NCI-H446 (cell line): ENCODE results near the gene CEP57L1.
"Not testable (repeated sequence)": the region's sequence is repeated elsewhere in the genome, so short reads cannot be mapped to it uniquely, and the experiment has no call there.

Source experiments
- DNase-seq, 2 experiments: peaks; one replicate each; lab custom pipeline; 2025; lab: John Stamatoyannopoulos, UW

CEP57L1 gene

DNA sequence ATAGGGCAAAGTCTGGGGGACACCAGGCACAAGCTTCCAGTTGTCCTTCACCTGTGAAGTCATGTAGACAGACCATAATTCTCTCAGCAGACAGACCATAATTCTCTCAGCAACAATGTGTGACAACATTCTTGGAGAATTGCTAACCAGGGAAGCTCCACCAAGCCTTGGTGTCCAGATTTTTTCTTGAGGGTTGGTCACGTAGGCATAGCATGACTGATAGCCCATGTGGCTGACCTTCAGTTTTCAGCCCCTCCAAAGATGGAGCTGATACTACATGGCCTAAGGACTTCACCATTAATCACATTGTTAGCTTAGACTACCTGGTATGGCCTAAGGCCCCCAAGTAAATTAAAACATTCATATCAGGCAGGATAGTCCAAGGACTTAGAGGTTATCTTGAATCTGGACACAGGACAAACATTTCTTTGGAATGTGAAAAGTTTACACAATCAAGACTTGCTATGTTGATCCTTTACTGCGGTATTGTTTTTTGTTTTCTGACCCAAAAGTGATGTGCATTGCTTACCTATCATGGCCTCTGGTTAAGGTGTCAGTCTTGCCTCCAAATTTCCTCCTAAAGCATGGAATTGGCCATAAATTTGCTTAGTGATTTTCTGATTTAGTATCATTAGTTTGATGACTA lies 76.9 kb downstream of the CEP57L1 start:
- DNase-seq: no peak

- no peak for DNase-seq
These were observed 79.6 kb downstream of the CEP57L1 start for GRCh38 chr6:109174916-109175315.

DNA sequence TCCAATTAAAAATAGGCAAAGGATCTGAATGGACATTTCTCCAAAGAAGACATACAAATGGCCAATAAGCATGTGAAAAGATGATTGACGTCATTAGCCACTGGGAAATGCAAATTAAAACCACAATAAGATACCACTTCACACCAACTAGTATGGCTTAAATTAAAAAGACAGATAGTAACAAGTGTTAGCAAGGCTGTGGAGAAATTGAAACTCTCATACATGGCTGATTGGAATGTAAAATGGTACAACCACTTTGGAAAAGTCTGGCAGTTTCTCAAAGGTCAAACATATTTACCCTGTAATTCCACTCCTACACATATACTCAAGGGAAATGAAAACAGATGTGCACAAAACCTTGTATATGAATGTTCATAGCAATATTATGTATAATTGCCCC lies 83.6 kb downstream of the CEP57L1 start:
- DNase-seq: no peak

- DNase-seq: no peak
These were observed 84.2 kb downstream of the CEP57L1 start for GRCh38 chr6:109179507-109179906.

DNA sequence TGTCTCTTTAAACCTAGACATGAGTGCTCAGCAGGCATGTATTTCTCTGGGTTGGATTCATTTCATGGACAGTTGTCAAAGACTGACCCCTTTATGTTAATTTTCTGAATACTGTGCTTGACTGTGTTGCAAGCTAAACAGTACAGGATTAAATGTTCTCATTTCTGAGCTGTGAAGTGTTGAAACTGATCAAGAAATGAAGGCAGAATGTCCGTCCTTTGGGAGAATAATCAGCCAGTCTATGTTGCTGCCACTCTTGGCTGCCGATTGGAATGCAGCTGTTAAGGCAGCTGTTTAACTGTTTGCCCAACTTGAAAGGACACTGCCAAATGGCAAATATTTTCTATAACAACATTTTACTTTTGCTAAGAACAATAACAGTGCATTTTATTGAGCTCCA lies 87.3 kb downstream of the CEP57L1 start:
- no peak for DNase-seq

DNA sequence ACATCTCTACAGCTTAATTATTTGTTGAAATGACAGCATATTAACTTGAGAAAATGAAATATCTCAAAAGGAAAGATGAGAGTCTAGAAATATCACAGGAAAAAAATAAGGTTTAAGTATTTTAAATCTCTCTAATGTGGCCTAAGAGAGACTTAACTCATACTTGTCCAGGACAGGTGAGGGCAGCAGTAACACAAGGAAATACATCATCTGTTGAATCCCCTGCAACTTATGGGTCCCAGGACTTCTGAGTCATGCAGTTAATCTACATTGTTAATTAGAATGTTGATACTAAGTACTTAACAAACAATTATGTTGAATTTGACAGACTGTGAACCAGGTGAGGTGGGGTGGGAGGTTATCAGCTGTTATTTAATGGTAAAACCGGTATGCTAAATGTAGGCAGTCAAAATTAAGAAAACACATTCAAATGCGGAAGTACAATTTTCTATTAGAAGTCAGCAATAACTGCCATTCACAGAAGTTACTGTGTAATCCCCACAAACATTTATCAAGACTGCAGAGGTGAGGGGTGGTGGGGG lies 87.9 kb downstream of the CEP57L1 start:
- no peak for DNase-seq

GRCh38 chr6:109184638-109185037 lies 89.3 kb downstream of the CEP57L1 start:
- no peak for DNase-seq

GRCh38 chr6:109186012-109186411 lies 90.7 kb downstream of the CEP57L1 start:
- DNase-seq: no peak

DNA sequence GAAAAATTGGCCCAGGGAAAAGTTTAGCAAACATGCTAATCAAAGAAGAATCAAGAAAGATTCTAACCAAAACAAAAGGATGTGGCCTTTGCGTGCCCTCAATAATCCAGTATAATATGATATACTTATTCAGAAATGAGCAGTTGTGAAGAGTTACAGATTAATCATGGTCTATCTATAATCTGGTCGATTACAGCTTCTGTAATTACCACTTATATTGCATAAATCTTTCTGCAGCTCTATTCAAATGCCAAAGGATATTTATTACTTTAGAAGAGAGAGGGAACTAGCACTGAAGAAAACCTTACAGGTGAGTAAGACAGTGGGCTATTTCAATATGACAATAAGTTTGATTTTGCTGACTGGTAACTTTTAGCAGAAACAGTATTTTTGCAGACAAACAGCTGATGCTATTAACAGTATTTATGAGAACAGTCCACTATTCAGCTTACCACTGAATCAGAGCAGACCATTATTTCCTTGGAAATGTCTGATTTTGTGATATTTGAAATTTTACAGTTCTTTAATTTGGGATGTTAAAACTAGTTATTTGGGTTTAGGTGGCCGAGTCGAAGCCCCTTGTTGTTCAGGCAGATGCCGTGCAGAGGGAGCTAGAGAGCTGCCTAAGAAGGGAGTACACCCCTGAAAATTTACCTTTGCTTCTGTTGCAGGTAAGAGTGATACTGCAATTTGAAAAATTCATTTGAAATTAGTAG lies 92.2 kb downstream of the CEP57L1 start:
- peak; percentile 4 to 13 for DNase-seq

DNA sequence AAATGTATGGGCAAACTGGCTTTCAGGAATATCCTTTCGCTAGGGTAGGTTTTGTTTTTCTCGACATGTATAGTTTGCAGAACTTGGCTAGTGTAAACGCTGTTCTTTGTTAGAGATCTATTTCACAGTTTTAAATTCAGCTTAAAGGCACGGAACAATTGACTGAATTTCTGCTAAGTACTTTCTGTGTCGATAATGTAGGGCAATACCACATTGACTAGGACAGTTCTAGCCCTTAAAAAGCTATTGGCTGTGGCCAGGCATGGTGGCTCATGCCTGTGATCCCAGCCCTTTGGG lies 92.8 kb downstream of the CEP57L1 start:
- no peak for DNase-seq

- not testable (repeated sequence) for DNase-seq
These were observed 96.1 kb downstream of the CEP57L1 start for GRCh38 chr6:109191368-109191767.

DNA sequence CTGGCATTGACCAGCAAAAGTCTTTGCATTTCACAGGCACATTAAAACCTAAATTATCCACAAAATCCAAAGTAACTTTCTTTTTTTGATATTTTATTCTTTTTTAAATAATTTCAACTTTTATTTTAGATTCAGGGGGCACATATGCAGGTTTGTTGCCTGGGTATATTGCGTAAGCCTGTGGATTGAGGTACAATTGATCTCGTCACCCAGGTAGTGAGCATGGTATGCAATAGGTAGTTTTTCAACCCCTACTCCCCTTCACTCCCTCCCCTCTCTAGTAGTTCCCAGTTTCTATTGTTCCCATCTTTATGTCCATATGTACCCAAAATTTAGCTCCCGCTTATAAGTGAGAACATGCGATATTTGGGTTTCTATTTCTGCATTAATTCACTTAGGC lies 97.6 kb downstream of the CEP57L1 start:
- DNase-seq: no peak

GRCh38 chr6:109194880-109195279 lies 99.6 kb downstream of the CEP57L1 start:
- DNase-seq: no peak

DNA sequence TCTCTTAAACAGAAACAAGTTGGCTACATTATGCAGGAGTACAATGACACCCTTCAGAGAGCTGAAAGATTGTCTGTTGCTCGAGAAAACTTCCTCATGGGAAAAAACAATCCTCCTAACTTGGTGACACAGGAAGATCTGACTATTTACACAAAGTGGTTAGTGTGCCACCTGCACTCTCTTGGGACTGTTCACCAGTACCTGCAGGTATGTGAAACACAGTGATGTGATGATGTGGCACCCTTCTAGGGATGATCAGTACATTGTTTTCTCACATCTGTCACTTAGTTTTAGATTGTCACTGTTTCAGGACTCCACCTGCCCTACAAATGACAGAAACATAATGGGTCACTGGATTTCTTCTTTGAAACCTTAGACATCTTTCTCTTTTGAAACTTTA lies 101.8 kb downstream of the CEP57L1 start:
- DNase-seq: no peak

GRCh38 chr6:109202409-109203264 lies 107.3 kb downstream of the CEP57L1 start:
- no peak for DNase-seq

DNA sequence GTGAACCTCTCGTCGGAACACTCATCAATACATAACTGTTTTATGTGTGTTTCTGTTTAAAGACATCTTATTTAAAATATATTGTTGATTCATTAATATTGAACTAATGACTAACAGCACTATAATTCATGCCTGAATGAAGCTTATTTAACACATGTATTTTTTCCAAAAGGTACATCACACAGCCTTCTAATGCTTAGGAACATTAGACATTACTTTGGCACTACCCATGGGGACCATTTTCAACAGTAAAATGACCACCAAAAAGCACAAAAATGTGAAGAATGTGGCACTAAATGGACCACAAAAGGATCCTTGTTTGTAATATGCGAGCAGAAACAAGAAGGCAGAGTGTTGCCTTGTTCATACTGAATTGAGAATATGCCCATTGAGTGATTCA lies 109.2 kb downstream of the CEP57L1 start:
- DNase-seq: no peak

DNA sequence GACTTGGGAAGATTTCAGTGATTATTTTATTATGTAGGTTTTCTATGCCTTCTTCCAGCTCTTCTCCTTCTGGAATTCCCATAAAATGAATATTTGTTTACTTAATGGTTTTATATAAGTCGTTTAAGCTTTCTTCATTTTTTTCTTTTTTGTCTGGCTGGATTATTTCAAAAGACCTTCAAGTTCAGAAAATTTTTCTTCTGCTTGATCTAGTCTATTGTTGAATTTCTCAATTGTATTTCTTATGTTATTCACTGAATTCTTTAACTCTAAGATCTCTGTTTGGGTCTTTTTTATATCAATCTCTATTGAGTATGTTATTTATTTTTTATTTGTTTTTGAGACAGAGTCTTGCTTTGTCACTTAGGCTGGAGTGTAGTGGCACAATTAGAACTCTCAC lies 117.4 kb downstream of the CEP57L1 start:
- DNase-seq: no peak
